Thymus (tissue), 11 donors: ENCODE measurements around the gene SPAG17. TPM values are rescaled to one million over a fixed set of nuclear protein-coding genes. Genes with fewer than 3 reads are reported as not detected.

Source experiments
- DNase-seq, 9 donors: peaks; one replicate each; pipeline ENCODE4 v3.0.0-alpha.2; 2013; ENCODE audit warnings: low spot score in 9 of 9, low read depth in 6 of 9, missing footprints in 1 of 9
- H3K27ac ChIP-seq, 2 donors: one replicate each; pipeline ENCODE4 v1.5.1; 2013; ENCODE audit warnings: control low read depth in 1 of 2, low read depth in 1 of 2, low read length in 1 of 2, mild to moderate bottlenecking in 1 of 2, moderate library complexity in 1 of 2
- H3K27me3 ChIP-seq, 2 donors: one replicate each; pipeline ENCODE4 v1.5.1; 2013; ENCODE audit warnings: low read length in 1 of 2; ENCODE audit not compliant: control insufficient read depth in 2 of 2, insufficient read depth in 1 of 2
- H3K36me3 ChIP-seq, 2 donors: one replicate each; pipeline ENCODE4 v1.5.1; 2013; ENCODE audit warnings: low read length in 1 of 2, mild to moderate bottlenecking in 1 of 2, moderate library complexity in 1 of 2; ENCODE audit not compliant: control insufficient read depth in 2 of 2, insufficient read depth in 2 of 2
- H3K4me1 ChIP-seq, 2 donors: one replicate each; pipeline ENCODE4 v1.5.1; 2013; ENCODE audit warnings: low read length in 2 of 2; ENCODE audit not compliant: control insufficient read depth in 2 of 2, insufficient read depth in 2 of 2
- H3K4me3 ChIP-seq, 2 donors: one replicate each; pipeline ENCODE4 v1.5.1; 2013; ENCODE audit warnings: low read length in 2 of 2, control low read depth in 1 of 2, mild to moderate bottlenecking in 1 of 2
- H3K9me3 ChIP-seq, 2 donors: one replicate each; pipeline ENCODE4 v1.5.1; 2013; ENCODE audit warnings: low read length in 1 of 2, mild to moderate bottlenecking in 1 of 2; ENCODE audit not compliant: control insufficient read depth in 2 of 2, insufficient read depth in 1 of 2
- WGBS: extraction: QIAGEN DNeasy Blood & Tissue Kit; methylation state at CpG from one replicate; pipeline ENCODE4 v1.1.7; 2013; 5-methylcytosine and 5-hydroxymethylcytosine counted together
- polyA plus RNA-seq: library from polyadenylated mRNA; stranded (reverse); fragments of 200-250 nt; gene quantifications from one replicate; pipeline ENCODE4 v1.2.3, GENCODE V29; 2013
- total RNA-seq: library from RNA; stranded (reverse); fragments of 120-200 nt; gene quantifications from one replicate; pipeline ENCODE4 v1.2.4, GENCODE V29; 2013
- donor health status: healthy.

The SPAG17 gene
- total and polyA plus RNA-seq, 2 donors = 0.33 to 0.50 TPM

DNA sequence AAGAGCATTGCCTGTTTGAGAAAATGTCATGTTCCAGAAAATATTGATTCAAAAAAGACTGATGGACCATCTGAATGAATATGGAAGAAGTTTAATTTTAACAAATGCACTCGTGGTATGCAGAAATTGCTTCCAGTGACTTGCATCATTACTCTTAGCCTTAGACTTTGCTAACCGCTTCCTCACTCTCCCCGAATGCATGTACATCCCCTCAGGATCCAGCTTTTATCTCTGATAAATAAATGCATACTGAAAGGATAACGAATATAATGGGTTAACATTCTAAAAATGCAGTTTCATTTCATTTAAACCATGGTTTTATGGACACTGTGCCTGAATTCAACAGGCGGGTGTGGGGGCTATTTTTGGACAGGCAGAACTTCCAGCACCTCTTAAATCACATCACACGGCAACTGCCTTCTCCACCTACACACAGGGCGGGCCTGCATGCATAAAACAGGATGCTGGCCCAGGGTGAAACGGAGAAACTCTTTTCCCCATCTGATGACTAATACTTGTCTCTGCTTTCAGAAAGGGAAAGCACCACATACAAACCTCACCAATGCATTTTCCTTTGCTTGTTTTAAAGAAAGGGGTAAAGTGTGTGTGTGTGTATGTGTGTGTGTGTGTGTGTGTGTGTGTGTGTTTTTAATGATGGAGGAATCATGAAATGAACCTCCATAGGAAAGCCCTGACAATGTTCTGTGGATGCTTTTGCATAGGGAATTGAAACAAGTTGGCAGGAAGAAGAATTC lies 48.7 kb downstream of the SPAG17 start:
- Histone ChIP-seq H3K27me3 (no peaks in the 10 kb centered on the region), H3K36me3 (no peaks in the 10 kb centered on the region), H3K4me3 (no peak overlapping the region), H3K4me1 (no peaks in the 10 kb centered on the region), H3K27ac (no peak overlapping the region), H3K9me3 (no peaks in the 10 kb centered on the region)
- no peak for DNase-seq
- 29% methylated on average over 8 of the region's 8 CpGs for WGBS

DNA sequence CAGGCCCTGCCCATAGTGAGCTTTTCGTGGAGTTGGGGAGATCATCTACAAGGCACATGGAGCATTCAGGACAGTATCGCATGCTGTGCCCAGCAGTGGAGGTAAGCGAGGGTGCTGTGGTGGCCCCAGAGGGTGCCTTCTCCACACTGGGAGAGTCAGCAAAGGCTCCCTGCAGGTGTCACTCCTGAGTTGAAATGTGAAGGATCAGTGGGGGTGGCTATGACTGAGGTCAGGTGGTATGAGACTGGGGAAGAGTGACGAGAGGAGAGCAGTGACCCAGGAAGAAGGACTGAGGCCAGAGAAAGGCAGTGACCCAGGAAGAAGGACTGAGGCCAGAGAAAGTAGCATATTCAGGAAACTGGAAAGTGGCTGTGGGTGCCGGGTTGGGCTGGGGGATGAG lies 53.0 kb downstream of the SPAG17 start:
- Histone ChIP-seq H3K4me1 (no peaks in the 10 kb centered on the region), H3K27ac (no peak overlapping the region), H3K36me3 (no peaks in the 10 kb centered on the region), H3K4me3 (no peak overlapping the region), H3K9me3 (no peaks in the 10 kb centered on the region), H3K27me3 (no peaks in the 10 kb centered on the region)
- 97% methylated on average over 5 of the region's 5 CpGs for WGBS
- DNase-seq = no peak

DNA sequence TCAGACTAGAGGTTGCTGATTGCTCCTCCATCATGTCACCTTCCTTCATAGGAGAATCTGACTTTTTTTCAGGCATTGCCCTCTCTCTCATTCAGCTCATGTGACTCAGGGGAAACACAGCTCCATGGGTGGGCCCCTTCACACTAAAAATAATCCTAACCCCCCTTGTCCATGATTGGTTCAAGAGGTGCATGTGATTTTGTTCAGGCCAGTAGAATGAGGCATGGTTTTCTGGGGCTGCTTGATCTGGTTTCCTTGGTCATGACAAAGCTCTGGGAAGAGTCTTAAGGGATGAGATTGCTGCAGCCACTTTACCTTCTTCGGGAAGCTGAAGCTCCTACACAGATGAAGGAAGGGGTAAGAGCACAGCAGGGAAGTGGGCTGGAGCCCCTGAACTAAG lies 56.3 kb downstream of the SPAG17 start:
- no peaks in the 10 kb centered on the region for H3K27me3 ChIP-seq
- H3K4me3 ChIP-seq = no peak overlapping the region
- no peak overlapping the region for H3K27ac ChIP-seq
- no peaks in the 10 kb centered on the region for H3K9me3 ChIP-seq
- H3K4me1 ChIP-seq = no peaks in the 10 kb centered on the region
- no peak for DNase-seq
- no peaks in the 10 kb centered on the region for H3K36me3 ChIP-seq
- 95% methylated on average over 1 of the region's 1 CpG for WGBS

DNA sequence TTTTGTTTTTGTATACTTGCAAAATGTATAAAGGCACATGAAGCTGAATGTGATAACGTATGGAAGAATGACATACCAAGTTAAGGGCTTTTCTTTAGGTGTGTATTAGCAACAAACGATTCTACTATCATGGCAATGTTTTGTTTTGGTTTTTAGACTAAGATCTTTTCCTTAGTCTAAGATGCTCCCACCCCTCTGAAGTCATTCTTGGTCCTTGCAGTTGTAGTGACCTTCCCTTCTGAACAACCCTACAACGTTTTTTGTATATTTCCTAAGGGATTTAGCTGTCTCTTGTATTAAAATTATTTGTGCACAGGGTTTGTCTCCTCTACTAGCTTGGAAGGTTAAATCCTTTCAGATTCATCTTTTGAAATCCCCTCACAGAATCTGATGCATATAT lies 61.0 kb downstream of the SPAG17 start:
- no peak for DNase-seq
- no peaks in the 10 kb centered on the region for H3K4me1 ChIP-seq
- H3K9me3 ChIP-seq = no peaks in the 10 kb centered on the region
- H3K27ac ChIP-seq = no peak overlapping the region
- no peaks in the 10 kb centered on the region for H3K36me3 ChIP-seq
- H3K27me3 ChIP-seq = no peaks in the 10 kb centered on the region
- no peak overlapping the region for H3K4me3 ChIP-seq
- WGBS = 88% methylated on average over 3 of the region's 3 CpGs

DNA sequence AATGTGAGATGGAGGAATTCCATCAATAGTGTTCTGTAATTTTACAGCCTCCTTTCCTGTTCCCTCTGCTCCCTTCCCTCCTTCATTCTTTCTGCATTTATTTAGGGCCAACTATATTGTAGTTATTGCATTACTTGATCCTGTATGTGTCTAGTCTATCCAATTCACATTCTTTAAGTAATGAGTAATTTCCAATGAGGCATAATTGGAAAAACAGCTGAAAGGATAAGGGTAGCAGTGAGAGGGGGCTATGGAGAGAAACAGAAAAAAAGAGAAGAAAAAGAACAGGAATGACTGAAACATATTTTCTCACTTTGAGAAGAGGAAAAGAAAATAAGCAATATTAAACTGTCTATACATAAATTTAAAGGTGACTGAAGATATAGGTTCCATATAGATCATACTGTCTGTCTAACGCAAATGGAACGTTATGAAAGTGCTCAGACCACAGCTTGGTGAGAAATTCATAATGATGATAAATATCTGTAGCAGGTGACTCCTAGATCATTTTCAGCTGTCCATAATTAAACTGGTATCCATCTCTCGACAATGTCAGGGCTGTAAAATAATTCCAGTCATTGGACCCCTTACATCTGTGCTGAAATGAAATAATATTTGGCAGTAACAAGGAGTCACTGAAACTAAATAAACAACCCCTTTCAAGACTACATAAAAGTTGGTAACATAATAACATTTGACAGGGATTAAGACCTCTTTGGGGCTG lies 61.8 kb downstream of the SPAG17 start:
- Histone ChIP-seq H3K36me3 (no peaks in the 10 kb centered on the region), H3K4me1 (no peaks in the 10 kb centered on the region), H3K27me3 (no peaks in the 10 kb centered on the region), H3K9me3 (no peaks in the 10 kb centered on the region), H3K27ac (no peak overlapping the region), H3K4me3 (no peak overlapping the region)
- DNase-seq = no peak
- WGBS = 91% methylated on average over 3 of the region's 3 CpGs

DNA sequence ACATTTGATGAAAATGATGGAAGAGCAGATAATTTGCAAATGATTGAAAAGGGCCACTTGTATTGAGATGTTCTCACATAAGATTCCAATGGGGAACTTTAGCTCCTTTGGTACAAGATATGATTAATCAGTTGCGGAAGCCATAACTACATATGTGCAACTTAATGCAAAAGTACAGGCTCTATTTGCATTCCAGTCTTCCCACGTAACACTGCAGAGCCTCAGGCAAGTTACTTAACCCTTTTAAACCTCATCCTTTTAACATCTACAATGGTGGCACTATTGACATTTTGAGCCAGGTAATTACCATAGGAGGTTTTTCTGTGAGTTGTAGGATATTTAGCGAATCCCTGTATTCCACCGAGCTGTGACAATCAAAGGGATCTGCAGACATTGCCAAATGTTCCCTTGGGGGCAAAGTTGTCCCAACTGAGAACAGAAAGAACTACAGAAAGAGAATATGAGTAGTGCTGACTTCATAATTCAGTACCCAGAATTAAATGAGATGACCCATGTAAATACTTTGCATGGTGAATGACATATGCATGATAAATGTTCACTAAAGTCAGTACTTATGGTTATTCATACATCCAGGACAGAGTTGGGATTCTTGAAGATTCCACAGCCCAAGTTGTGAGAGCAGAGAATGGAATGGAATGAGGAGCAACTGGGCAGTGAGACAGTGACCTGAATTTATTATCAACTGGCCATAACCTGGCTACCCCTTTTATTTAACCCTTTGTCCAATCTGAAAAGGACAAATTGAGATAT lies 62.6 kb downstream of the SPAG17 start:
- 97% methylated on average over 4 of the region's 4 CpGs for WGBS
- H3K4me1 ChIP-seq = no peaks in the 10 kb centered on the region
- no peaks in the 10 kb centered on the region for H3K27me3 ChIP-seq
- no peak overlapping the region for H3K4me3 ChIP-seq
- H3K36me3 ChIP-seq = no peaks in the 10 kb centered on the region
- no peak for DNase-seq
- H3K9me3 ChIP-seq = no peaks in the 10 kb centered on the region
- no peak overlapping the region for H3K27ac ChIP-seq

DNA sequence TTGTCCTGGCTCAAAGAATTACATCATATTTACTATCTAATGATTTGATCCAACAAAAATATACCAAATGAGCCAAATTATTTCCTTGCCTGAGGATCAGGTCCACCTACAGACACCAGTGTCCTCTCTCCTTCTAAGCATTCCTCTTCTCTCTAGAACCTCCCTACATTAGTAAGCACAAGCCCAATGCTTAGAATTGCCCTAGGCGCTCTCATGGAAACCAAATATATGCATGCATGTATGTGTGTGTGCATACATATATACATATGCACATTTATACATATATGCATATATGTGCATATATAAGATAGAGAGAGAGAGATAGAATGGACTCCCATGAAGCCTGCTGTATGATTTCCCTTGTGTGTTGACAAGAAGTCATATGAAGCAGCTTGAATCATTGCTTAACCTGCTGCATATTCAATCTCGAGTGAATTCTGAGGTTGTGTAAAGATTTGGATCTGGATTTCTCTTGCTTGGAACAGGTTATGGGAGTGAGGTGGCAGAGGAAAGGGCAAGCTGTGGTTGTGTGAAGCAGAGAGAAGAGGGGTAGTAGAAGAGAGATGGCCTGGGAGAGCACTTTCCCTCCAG lies 66.1 kb downstream of the SPAG17 start:
- H3K9me3 ChIP-seq = no peaks in the 10 kb centered on the region
- no peaks in the 10 kb centered on the region for H3K36me3 ChIP-seq
- 95% methylated on average over 2 of the region's 2 CpGs for WGBS
- H3K27me3 ChIP-seq = no peaks in the 10 kb centered on the region
- no peak for DNase-seq
- H3K4me1 ChIP-seq = no peaks in the 10 kb centered on the region
- H3K4me3 ChIP-seq = no peak overlapping the region
- H3K27ac ChIP-seq = no peak overlapping the region

DNA sequence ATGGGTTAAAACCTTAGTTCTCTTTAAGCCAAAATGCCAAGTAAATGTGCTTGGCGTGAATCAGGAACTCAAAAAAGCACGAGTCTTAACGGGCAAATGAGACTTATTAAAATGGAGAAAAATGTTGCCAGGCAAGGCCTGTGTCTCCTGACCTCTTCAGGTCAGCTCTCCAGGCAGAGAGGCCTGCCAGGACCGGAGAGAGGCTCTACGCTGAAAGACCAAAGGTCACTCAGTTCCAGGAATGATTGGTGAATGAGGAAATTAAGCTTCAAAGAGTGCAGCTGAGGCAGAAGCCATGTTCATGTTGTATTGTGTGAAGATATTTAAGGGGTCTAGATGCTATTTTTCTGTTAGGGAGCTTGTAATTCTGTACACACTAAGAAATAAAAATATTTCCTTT lies 66.6 kb downstream of the SPAG17 start:
- H3K4me1 ChIP-seq = no peaks in the 10 kb centered on the region
- no peak for DNase-seq
- 84% methylated on average over 5 of the region's 5 CpGs for WGBS

DNA sequence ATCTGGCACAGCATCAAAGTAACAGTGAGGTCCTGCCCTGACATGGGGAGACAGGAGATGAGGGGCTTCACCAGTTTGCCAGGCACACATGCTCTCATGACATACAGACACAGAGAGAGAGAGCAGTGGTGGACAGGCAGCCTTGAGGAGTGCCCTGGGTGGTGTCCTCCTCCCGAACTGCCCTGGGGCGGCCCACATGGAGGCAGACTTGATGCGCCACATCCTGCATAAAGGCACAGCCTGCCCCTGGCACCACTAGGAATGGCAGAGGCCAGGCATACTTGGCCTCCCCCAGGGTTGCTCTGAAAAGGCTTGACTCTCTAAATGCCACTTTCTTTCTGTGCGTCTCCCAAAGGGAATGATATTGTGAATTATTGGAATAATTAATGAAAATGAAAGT lies 67.5 kb downstream of the SPAG17 start:
- Histone ChIP-seq H3K4me1 (no peaks in the 10 kb centered on the region), H3K36me3 (no peaks in the 10 kb centered on the region), H3K27me3 (no peaks in the 10 kb centered on the region), H3K27ac (no peak overlapping the region), H3K4me3 (no peak overlapping the region), H3K9me3 (no peaks in the 10 kb centered on the region)
- DNase-seq = no peak
- 97% methylated on average over 4 of the region's 4 CpGs for WGBS

More for the DNA sequence above, 66.6 kb downstream of the SPAG17 start:
- H3K36me3 ChIP-seq = no peaks in the 10 kb centered on the region
- H3K27ac ChIP-seq = no peak overlapping the region
- no peaks in the 10 kb centered on the region for H3K27me3 ChIP-seq
- no peak overlapping the region for H3K4me3 ChIP-seq
- no peaks in the 10 kb centered on the region for H3K9me3 ChIP-seq
